SK-N-SH (cell line): ENCODE data around the gene MX2. TPM values are rescaled to one million over a fixed set of nuclear protein-coding genes. Genes with fewer than 3 reads are reported as not detected.

ENCODE experiments used
- CTCF ChIA-PET: fragments of 300-600, 350-600 bp; formaldehyde crosslinking; extraction: SDS; loops from one replicate; lab custom pipeline; 2021; lab: Yijun Ruan, JAX
- POLR2A ChIA-PET: fragments of 350-600 bp; sonication (Branson Sonifier 250); formaldehyde crosslinking; extraction: SDS; loops from one replicate; lab custom pipeline; 2020; ENCODE audit warnings: antibody characterized with exemption, inconsistent platforms; lab: Yijun Ruan, JAX
- DNase-seq: peaks from one replicate; pipeline ENCODE4 v3.0.0; 2012
- H2AFZ ChIP-seq: fragments of 200-600 bp; sonication (generic); 2 replicates; pipeline ENCODE4 v1.8.1; 2016; ENCODE audit warnings: antibody characterized with exemption, mild to moderate bottlenecking, low read depth
- H3F3A ChIP-seq: fragments of 200-600 bp; sonication (generic); replicated peaks from 2 replicates; pipeline ENCODE3; 2016; ENCODE audit warnings: antibody characterized with exemption, mild to moderate bottlenecking; ENCODE audit not compliant: insufficient read depth
- H3K27ac ChIP-seq, 2 experiments: fragments of 200-500 bp in 1 of 2; fragments of 200-600 bp in 1 of 2; sonication (Bioruptor generic) in 1 of 2; sonication (generic), shearing (Covaris generic) in 1 of 2; 2 replicates each; pipeline versions ENCODE4 v1.5.1 to v1.6.1; 2014 to 2016; ENCODE audit warnings: low read depth in 2 of 2, inconsistent platforms in 1 of 2, low read length in 1 of 2, mild to moderate bottlenecking in 1 of 2, mixed read lengths in 1 of 2
- H3K27me3 ChIP-seq: fragments of 200-600 bp; sonication (generic), shearing (Covaris generic); 2 replicates; pipeline ENCODE4 v1.6.1; 2016; ENCODE audit warnings: mixed run types; ENCODE audit not compliant: insufficient read depth
- H3K36me3 ChIP-seq, 2 experiments: fragments of 200-500 bp in 1 of 2; fragments of 200-600 bp in 1 of 2; sonication (Bioruptor generic) in 1 of 2; sonication (generic) in 1 of 2; replicated peaks in 1 of 2; 2 replicates each; pipeline versions ENCODE3 to v1.5.1; 2014 to 2016; ENCODE audit warnings: low read length in 1 of 2, mild to moderate bottlenecking in 1 of 2; ENCODE audit not compliant: insufficient read depth in 2 of 2, control insufficient read depth in 1 of 2
- H3K4me1 ChIP-seq, 2 experiments: fragments of 200-500 bp in 1 of 2; fragments of 200-600 bp in 1 of 2; sonication (Bioruptor generic) in 1 of 2; sonication (generic), shearing (Covaris generic) in 1 of 2; 2 replicates each; pipeline versions ENCODE4 v1.5.1 to v1.6.1; 2014 to 2016; ENCODE audit warnings: low read depth in 1 of 2, low read length in 1 of 2, mixed run types in 1 of 2; ENCODE audit not compliant: insufficient read depth in 2 of 2, control insufficient read depth in 1 of 2
- H3K4me2 ChIP-seq: fragments of 200-600 bp; sonication (generic), shearing (Covaris generic); 2 replicates; pipeline ENCODE4 v1.6.1; 2017; ENCODE audit warnings: mixed run types
- H3K4me3 ChIP-seq, 2 experiments: fragments of 200-500 bp in 1 of 2; fragments of 200-600 bp in 1 of 2; sonication (Bioruptor generic) in 1 of 2; sonication (generic), shearing (Covaris generic) in 1 of 2; 2 replicates each; pipeline versions ENCODE4 v1.5.1 to v1.8.1; 2014 to 2016; ENCODE audit warnings: low read depth in 2 of 2, inconsistent platforms in 1 of 2, low read length in 1 of 2, mild to moderate bottlenecking in 1 of 2, mixed read lengths in 1 of 2, moderate library complexity in 1 of 2
- H3K79me2 ChIP-seq: fragments of 200-600 bp; sonication (generic); 2 replicates; pipeline ENCODE4 v1.8.1; 2017; ENCODE audit warnings: mild to moderate bottlenecking; ENCODE audit not compliant: insufficient read depth
- H3K9ac ChIP-seq: fragments of 200-600 bp; sonication (generic); 2 replicates; pipeline ENCODE4 v1.6.1; 2017; ENCODE audit warnings: mixed run types
- H3K9me2 ChIP-seq: fragments of 200-600 bp; sonication (generic); 2 replicates; pipeline ENCODE4 v1.6.1; 2017; ENCODE audit warnings: mixed run types
- H3K9me3 ChIP-seq: fragments of 200-600 bp; sonication (generic); 2 replicates; pipeline ENCODE4 v1.6.1; 2017; ENCODE audit warnings: mixed run types, mild to moderate bottlenecking, moderate library complexity
- H4K20me1 ChIP-seq: fragments of 200-600 bp; sonication (generic); 2 replicates; pipeline ENCODE4 v1.6.1; 2017; ENCODE audit warnings: mild to moderate bottlenecking, mixed run types; ENCODE audit not compliant: insufficient read depth
- CTCF ChIP-seq: fragments of 200-600 bp; sonication (generic); IDR thresholded peaks from 2 replicates; pipeline ENCODE4 v1.6.1; 2017; ENCODE audit warnings: antibody characterized with exemption, mild to moderate bottlenecking, moderate library complexity
- EZH2phosphoT487 ChIP-seq: fragments of 200-600 bp; sonication (generic); IDR thresholded peaks from 2 replicates; pipeline ENCODE4 v1.6.1; 2017; ENCODE audit warnings: low read depth, mixed run types, mild to moderate bottlenecking, antibody characterized with exemption, moderate library complexity, borderline replicate concordance
- FOSL2 ChIP-seq: IDR thresholded peaks from 2 replicates; pipeline ENCODE4 v1.4.0; 2012; ENCODE audit warnings: low read depth, mild to moderate bottlenecking, moderate library complexity, borderline replicate concordance
- FOXJ3 ChIP-seq: sonication (generic); formaldehyde crosslinking; IDR thresholded peaks from 2 replicates; pipeline ENCODE4 v1.5.1; 2020; ENCODE audit warnings: mild to moderate bottlenecking, missing genetic modification reagents
- FOXM1 ChIP-seq: IDR thresholded peaks from 2 replicates; pipeline ENCODE4 v1.4.0; 2012; ENCODE audit warnings: low read depth, mild to moderate bottlenecking
- MXI1 ChIP-seq: IDR thresholded peaks from 2 replicates; pipeline ENCODE4 v1.6.1; 2012; ENCODE audit warnings: mild to moderate bottlenecking, low read depth, low read length, improper control_type of control experiment
- POLR2AphosphoS5 ChIP-seq: IDR thresholded peaks from 2 replicates; pipeline ENCODE4 v1.6.1; 2012; ENCODE audit warnings: low read depth, low read length
- RCOR1 ChIP-seq: fragments of 150-350 bp; IDR thresholded peaks from 2 replicates; pipeline ENCODE4 v1.6.1; 2017; ENCODE audit warnings: antibody characterized with exemption, low read length
- REST ChIP-seq: IDR thresholded peaks from 2 replicates; pipeline ENCODE4 v1.6.1; 2012; ENCODE audit warnings: mild to moderate bottlenecking, low read depth, low read length, moderate library complexity
- SIN3A ChIP-seq: IDR thresholded peaks from 2 replicates; pipeline ENCODE4 v1.6.1; 2012; ENCODE audit warnings: low read depth, mild to moderate bottlenecking, low read length, moderate library complexity, borderline replicate concordance
- TAF1 ChIP-seq: IDR thresholded peaks from 2 replicates; pipeline ENCODE4 v1.6.1; 2012; ENCODE audit warnings: low read depth, mild to moderate bottlenecking, low read length, moderate library complexity, borderline replicate concordance
- TEAD4 ChIP-seq: IDR thresholded peaks from 2 replicates; pipeline ENCODE4 v1.4.0; 2012; ENCODE audit warnings: mild to moderate bottlenecking, borderline replicate concordance; ENCODE audit not compliant: insufficient read depth
- USF2 ChIP-seq: fragments of 150-350 bp; IDR thresholded peaks from 2 replicates; pipeline ENCODE4 v1.6.1; 2017; ENCODE audit warnings: antibody characterized with exemption, low read length, low read depth, borderline replicate concordance
- WGBS: methylation state at CpG from one replicate; pipeline ENCODE4 v1.1.6; 2017; ENCODE audit warnings: low lambda C conversion rate; 5-methylcytosine and 5-hydroxymethylcytosine counted together
- polyA plus RNA-seq, 3 experiments: library from polyadenylated mRNA; depleted of rRNA; stranded (reverse); fragments of >200 nt; gene quantifications; 2 replicates each; pipeline ENCODE4 v1.2.3, GENCODE V29; 2012

Gene MX2
- polyA plus RNA-seq, 1 of the 3 experiments (the other 2 are of a cell fraction) = 0.08 TPM

GRCh38 chr21:41378849-41379248, 17.0 kb downstream of the MX2 start:
- TF ChIP-seq CTCF (no peak), MXI1 (no peak), EZH2phosphoT487 (no peak), FOXJ3 (no peak), TEAD4 (no peak), SIN3A (no peak), REST (no peak), TAF1 (no peak), FOXM1 (no peak)
- H3K4me1 ChIP-seq = no peaks in the 10 kb centered on the region
- ChIA-PET CTCF (no interaction called here), POLR2A (no interaction called here)
- no peak for DNase-seq
- H3F3A ChIP-seq = no peaks in the 10 kb centered on the region
- no peak overlapping the region for H3K4me2 ChIP-seq
- no peaks in the 10 kb centered on the region for H3K27me3 ChIP-seq
- H4K20me1 ChIP-seq = no peaks in the 10 kb centered on the region
- H3K9me2 ChIP-seq = no peaks in the 10 kb centered on the region
- no peak overlapping the region for H3K9ac ChIP-seq
- H3K4me3 ChIP-seq = no peak overlapping the region
- H2AFZ ChIP-seq = no peak overlapping the region
- no peaks in the 10 kb centered on the region for H3K79me2 ChIP-seq
- WGBS = 35% methylated on average over 6 of the region's 8 CpGs
- no peaks in the 10 kb centered on the region for H3K9me3 ChIP-seq
- no peak overlapping the region for H3K27ac ChIP-seq
- no peaks in the 10 kb centered on the region for H3K36me3 ChIP-seq

GRCh38 chr21:41379901-41380300, 18.1 kb downstream of the MX2 start:
- Histone ChIP-seq H4K20me1 (no peaks in the 10 kb centered on the region), H3K36me3 (no peaks in the 10 kb centered on the region), H3K27me3 (no peaks in the 10 kb centered on the region), H3K9me3 (no peaks in the 10 kb centered on the region), H3K4me2 (no peak overlapping the region), H3F3A (no peaks in the 10 kb centered on the region), H3K9me2 (no peaks in the 10 kb centered on the region), H2AFZ (no peak overlapping the region), H3K9ac (no peak overlapping the region), H3K79me2 (no peaks in the 10 kb centered on the region), H3K27ac (no peak overlapping the region), H3K4me1 (no peaks in the 10 kb centered on the region), H3K4me3 (no peak overlapping the region)
- WGBS = 52% methylated on average over 11 of the region's 12 CpGs
- no peak for DNase-seq
- TF ChIP-seq FOSL2 = no peak
- TF ChIP-seq USF2 = no peak
- no peak for TF ChIP-seq RCOR1
- no peak for TF ChIP-seq POLR2AphosphoS5
- ChIA-PET CTCF (no interaction called here), POLR2A (no interaction called here)
